DOHH2 (cell line): ENCODE data around the gene FBXO27.
"Not testable (repeated sequence)": the region's sequence is repeated elsewhere in the genome, so short reads cannot be mapped to it uniquely, and the experiment has no call there.

Experiments used
- EZH2phosphoT487 ChIP-seq: fragments of 200-600 bp; sonication (generic); IDR thresholded peaks from 2 replicates; pipeline ENCODE4 v1.6.1; 2017; ENCODE audit warnings: borderline replicate concordance, mild to moderate bottlenecking, antibody characterized with exemption, low read length, moderate library complexity, mixed read lengths
- TF ChIP-seq, protein P1 (sequence below): fragments of 200-600 bp; sonication (generic); IDR thresholded peaks from one replicate; pipeline ENCODE4 v1.5.1; 2014; ENCODE audit warnings: antibody characterized with exemption, mild to moderate bottlenecking, low read depth, low read length; ENCODE audit not compliant: poor library complexity, severe bottlenecking

GRCh38 chr19:38989614-38990013 is 42.7 kb downstream of the FBXO27 start:
- TF ChIP-seq, protein P1, sequence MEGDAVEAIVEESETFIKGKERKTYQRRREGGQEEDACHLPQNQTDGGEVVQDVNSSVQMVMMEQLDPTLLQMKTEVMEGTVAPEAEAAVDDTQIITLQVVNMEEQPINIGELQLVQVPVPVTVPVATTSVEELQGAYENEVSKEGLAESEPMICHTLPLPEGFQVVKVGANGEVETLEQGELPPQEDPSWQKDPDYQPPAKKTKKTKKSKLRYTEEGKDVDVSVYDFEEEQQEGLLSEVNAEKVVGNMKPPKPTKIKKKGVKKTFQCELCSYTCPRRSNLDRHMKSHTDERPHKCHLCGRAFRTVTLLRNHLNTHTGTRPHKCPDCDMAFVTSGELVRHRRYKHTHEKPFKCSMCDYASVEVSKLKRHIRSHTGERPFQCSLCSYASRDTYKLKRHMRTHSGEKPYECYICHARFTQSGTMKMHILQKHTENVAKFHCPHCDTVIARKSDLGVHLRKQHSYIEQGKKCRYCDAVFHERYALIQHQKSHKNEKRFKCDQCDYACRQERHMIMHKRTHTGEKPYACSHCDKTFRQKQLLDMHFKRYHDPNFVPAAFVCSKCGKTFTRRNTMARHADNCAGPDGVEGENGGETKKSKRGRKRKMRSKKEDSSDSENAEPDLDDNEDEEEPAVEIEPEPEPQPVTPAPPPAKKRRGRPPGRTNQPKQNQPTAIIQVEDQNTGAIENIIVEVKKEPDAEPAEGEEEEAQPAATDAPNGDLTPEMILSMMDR: not testable (repeated sequence)
- TF ChIP-seq EZH2phosphoT487: not testable (repeated sequence)
